ENCODE data around the gene MAGT1.
"Not testable (repeated sequence)": the region's sequence is repeated elsewhere in the genome, so short reads cannot be mapped to it uniquely, and the experiment has no call there.

The MAGT1 gene

DNA sequence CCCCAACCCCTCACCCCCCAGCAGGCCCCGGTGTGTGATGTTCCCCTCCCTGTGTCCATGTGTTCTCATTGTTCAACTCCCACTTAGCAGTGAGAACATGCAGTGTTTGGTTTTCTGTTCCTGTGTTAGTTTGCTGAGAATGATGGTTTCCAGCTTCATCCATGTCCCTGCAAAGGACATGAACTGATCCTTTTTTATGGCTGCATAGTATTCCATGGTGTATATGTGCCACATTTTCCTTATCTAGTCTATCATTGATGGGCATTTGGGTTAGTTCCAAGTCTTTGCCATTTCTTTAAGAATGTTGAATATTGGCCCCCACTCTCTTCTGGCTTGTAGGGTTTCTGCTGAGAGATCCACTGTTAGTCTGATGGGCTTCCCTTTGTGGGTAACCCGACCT lies 73.2 kb downstream of the MAGT1 start:
- DNase-seq = not testable (repeated sequence)

DNA sequence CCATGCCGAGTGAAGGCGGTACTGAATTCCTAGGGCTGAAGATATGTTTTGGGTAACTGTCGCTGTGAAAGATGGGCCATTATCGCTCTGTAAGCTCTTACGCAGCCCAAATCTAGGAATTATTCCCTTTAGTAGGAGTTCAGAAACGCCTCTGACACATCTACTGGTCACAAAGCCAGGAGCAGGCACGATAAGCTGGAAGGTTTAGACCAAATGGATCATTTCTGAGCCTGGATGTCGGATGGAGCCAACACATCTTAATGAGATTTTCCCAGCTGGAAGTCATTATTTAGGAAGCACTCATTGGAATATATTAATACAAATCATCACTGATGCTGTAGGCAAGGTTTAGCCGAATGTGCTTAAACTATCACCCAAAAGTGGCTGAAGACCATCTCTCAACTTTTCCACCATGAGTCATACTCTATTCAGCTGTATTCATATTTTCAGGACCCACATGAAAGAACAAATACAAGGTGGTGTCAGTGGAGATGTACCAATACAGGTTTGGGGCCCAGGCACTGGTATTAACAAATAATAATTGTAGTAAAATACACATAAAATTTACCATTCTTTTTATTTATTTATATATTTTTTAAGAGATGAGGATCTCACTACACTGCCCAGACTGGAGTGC lies 75.0 kb downstream of the MAGT1 start:
- no peak for DNase-seq

DNA sequence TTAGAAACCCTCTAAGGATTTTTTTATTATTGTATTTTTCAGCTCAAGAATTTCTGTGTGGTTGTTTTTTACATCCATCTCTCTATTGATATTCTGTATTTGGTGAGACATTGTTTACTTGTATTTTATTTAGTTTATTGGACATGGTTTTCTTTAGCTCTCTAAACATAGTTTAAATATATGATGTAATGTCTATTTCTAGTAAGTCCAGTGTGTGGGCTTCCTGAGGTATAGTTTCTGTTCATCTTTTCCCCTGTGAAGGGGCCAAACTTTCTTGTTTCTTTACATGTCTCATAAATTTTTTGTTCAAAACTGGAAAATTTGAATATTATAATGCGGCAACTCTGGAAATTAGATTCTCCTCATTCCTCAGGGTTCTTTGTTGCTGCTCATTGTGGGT lies 81.0 kb downstream of the MAGT1 start:
- DNase-seq = no peak

DNA sequence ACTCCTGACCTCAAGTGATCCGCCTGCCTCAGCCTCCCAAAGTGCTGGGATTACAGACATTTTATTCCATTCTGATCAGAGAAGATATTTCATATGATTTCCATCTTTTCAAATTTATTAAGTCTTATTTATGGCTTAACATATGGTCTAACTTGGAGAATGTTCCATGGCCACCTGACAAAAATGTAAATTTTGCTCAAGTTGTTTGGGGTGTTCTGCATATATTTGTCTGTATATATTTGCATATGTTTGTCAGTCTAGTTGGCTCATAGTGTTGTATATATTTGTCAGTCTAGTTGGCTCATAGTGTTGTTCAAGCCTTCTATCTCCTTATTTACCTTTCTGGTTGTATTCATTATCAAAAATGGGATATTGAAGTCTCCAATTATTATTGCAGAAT lies 93.0 kb downstream of the MAGT1 start:
- no peak for DNase-seq

DNA sequence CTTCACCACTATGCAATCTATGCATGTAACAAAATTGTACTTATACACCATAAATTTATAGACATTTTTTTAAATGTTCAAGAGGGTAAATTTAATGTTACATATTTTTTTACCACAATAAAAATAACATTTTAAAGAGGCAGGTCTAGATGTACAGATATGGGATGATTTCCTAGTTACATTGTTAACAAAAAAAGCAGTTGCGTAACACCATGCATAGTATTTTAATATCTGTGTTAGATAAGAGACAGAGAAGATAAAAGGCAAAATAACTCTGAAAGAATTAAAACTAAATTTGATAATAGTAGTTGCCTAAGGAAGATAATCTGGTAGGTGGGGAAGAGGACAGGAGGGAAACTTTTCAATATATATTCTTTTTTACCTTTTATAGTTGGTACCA lies 100.1 kb downstream of the MAGT1 start:
- DNase-seq = no peak

DNA sequence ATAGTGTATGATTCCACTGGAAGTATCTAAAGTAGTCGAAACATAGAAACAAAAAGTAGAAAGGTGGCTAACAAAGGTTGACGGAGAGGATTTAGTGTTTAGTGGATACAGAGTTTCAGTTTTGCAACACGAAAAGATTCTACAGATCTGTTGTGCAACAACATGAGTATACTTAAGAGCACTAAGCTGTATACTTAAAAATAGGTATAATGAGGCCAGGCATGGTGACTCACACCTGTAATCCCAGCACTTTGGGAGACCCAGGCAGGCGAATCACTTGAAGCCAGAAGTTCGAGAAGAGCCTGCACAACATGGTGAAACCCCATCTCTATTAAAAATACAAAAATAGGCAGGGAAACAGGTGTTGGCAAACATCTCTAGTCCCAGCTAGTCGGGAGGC lies 101.3 kb downstream of the MAGT1 start:
- no peak for DNase-seq

DNA sequence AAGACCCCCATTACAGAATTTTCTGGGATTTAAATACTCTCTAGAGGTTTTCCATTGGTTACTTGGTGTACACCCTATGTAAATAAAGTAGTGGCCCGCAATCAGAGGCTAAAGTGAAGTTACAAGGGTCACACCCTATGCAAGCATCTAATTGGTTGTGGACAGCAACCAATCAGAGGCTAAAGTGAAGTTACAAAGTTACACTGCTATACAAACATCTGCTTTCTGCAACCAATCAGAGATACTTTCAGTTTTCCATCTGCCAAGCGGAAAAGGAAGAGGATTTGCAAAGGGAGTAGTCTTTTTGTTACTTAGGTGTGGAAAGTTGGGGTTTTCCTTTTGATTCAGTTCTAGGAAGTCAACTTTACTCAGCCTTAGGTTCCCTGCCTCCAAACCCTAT lies 107.2 kb downstream of the MAGT1 start:
- no peak for DNase-seq

DNA sequence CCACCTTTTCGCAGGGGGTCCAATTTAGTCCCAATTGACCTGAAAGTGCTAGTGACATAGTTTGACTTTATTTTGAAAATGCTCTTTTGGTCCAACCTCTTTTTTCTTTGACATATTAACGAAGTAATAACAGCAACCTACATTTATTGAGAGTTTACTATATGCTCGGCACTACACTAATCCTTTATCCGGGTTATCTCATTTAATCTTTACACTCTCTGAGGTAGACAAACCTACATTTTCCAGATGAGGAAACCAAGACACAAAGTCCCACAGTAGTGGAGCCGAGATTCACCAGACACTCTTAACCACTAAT lies 108.9 kb downstream of the MAGT1 start:
- DNase-seq = no peak

DNA sequence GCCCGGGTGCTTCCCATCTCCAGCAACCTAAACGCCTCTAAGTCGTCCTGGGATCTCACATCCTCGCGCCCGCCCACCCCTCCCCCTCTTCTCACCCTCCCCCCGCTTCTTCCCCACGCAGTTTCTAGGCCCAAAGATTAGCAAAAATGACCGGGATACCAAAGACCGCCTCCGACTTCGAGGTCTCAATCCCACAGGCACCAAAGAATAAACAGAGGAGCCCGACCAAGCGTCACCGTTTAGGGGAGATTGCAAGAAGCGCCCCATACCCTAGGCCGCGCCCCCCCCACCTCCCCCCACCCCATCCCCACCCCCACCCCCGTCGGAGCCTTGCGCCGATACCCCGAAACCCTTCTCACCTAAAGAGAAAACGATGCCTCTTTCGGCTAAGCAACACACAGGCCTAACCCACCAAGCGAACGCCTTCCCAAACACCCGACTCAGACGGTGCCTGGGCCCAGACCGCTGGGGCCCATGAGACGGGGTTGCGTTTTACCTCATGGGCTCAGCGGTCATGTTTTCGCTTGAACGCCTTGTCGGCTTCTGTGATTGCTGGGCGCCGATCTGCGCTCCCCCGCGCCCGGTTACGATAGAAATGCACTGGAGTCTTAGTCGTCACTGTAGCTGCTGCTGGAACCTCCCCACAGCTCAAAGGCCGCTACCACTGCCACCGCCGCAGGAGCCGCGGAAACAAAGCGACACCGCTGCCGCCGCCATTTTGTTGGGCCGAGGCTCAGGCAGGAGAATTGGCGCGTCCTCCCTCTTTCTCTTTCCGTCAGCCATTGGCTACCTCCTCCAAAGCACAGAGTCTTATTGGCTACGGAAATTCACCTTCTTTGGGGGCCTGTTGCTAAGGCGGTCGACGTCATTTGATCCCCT lies 109.5 kb downstream of the MAGT1 start, which contains the start of gene ATRX:
ATRX (minus strand) TSS at position 731 of the 879 bp plus-strand sequence; CDS start at position 516, 215 bp downstream.
- peak; percentile 20 for DNase-seq

DNA sequence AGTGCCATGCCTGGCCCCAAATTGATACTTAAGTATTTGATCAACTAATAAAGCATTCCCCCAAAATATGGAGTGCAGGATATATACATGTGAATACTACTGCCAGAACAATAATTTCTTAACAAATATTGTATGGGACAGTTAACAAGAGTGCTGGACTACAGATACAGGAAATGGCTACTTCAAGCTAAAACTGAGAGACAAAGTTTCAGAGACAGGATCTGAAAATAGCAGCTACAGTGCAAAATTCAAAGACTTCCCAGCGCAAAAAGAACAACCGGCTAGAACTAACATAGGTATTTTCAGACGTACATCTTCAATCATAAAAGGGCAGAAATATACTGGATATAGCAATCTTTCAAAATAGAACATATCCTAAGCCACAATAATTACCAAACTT lies 115.5 kb downstream of the MAGT1 start:
- no peak for DNase-seq

DNA sequence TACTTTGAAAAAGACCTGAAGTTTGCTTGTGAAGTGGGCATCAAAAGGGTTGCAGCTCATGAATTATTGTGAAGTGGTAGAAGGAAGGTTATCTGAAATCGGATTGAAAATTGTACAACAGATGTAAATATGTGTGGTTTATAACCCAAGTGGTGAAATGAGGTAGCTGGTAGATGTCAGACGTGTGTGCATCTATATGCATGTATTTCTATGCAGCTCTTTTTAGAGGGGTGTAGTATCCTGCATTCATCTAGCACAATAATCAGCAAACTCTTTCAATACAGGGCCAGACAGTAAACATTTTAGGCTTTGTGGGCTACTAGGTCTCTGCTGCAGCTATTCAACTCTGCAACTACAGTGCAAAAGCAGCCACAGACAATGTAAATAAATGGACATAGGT lies 118.6 kb downstream of the MAGT1 start:
- no peak for DNase-seq

Measured in NCI-H1417 treated with DMSO at 0.1 percent for 48 hours (cell line).